ENCODE results near the gene SKAP2. TPM values are rescaled to one million over a fixed set of nuclear protein-coding genes. Genes with fewer than 3 reads are reported as not detected.

SKAP2 gene
- total RNA-seq, 1 experiment from 2014 or later = 30.7 TPM

DNA sequence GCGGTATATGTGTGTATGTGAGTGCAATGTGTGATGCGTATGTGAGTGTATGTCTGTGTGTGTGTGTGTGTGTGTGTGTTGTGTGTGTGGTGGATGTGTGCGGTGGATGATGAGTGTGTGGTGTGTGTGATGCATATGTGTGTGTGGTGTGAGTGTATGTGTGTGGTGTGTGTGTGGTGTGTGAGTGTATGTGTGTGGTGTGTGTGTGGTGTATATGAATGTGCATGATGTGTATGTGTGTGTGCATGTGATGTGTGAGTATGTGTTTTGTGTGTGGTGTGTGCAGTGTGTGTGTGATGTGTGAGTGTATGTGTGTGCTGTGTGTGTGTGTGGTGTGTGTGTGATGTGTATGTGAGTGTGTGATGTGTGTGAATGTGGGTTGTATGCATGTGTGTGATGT lies 222.0 kb downstream of the SKAP2 start (continued):
- TF ChIP-seq, protein P1, sequence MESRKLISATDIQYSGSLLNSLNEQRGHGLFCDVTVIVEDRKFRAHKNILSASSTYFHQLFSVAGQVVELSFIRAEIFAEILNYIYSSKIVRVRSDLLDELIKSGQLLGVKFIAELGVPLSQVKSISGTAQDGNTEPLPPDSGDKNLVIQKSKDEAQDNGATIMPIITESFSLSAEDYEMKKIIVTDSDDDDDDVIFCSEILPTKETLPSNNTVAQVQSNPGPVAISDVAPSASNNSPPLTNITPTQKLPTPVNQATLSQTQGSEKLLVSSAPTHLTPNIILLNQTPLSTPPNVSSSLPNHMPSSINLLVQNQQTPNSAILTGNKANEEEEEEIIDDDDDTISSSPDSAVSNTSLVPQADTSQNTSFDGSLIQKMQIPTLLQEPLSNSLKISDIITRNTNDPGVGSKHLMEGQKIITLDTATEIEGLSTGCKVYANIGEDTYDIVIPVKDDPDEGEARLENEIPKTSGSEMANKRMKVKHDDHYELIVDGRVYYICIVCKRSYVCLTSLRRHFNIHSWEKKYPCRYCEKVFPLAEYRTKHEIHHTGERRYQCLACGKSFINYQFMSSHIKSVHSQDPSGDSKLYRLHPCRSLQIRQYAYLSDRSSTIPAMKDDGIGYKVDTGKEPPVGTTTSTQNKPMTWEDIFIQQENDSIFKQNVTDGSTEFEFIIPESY (IDR thresholded peaks at IDR 0.05; ENCODE audit: extremely low read depth, insufficient replicate concordance, low read length) = no peak
- no peak for TF ChIP-seq ZNF274 (IDR thresholded peaks at IDR 0.05; ENCODE audit: low read depth, low read length)
- no peak for TF ChIP-seq ZFX (IDR thresholded peaks at IDR 0.05)
- no peak for TF ChIP-seq RAD21 (IDR thresholded peaks at IDR 0.05; ENCODE audit: low read depth)
- no peak for TF ChIP-seq FOSL1 (IDR thresholded peaks at IDR 0.05; ENCODE audit: low read depth)

DNA sequence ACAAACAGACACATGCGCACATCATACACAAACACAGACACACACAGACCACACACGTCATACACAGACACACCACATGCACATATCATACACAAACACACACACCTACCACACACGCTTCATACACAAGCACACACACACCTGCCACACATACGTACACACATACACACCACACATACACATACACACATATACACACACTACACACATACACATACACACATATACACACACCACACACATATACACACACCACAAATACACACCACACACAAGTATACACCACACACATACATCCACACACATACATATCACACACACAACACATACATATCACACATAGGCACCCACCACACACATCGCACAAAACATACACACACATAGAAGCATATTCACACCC lies 224.7 kb downstream of the SKAP2 start:
- H2AFZ ChIP-seq (ENCODE audit: low read depth, low read length, poor library complexity, severe bottlenecking) = no peak overlapping the region
- ATAC-seq (no peak), DNase-seq (ENCODE audit: low read depth, low spot score) (no peak)
- CTCF ChIA-PET = no interaction called here
- POLR2A ChIA-PET = no interaction called here
- no peaks in the 10 kb centered on the region for H3K27me3 ChIP-seq (ENCODE audit: insufficient read depth, low read length)
- no peak overlapping the region for H3K9ac ChIP-seq (ENCODE audit: low read length)
- no peak overlapping the region for H3K4me2 ChIP-seq (ENCODE audit: low read length)
- H3K4me1 ChIP-seq (ENCODE audit: control insufficient read depth in 1 of 2, insufficient read depth in 2 of 2, low read length in 2 of 2) = no peaks in the 10 kb centered on the region
- intact Hi-C loops (cut with micrococcal nuclease) = no loop called here
- no peaks in the 10 kb centered on the region for H3K79me2 ChIP-seq (ENCODE audit: insufficient read depth, low read length)
- H3K9me3 ChIP-seq (ENCODE audit: control insufficient read depth in 1 of 2, insufficient read depth in 1 of 2, low read depth in 1 of 2, low read length in 2 of 2) = no peaks in the 10 kb centered on the region
- H3K4me3 ChIP-seq (replicated peaks in 1 of 2; ENCODE audit: low read depth in 1 of 2, low read length in 2 of 2) = no peak overlapping the region
- H4K20me1 ChIP-seq (ENCODE audit: insufficient read depth) = no peaks in the 10 kb centered on the region
- TF ChIP-seq TCF7L2 (IDR thresholded peaks at IDR 0.05; ENCODE audit: borderline replicate concordance, extremely low read depth, insufficient read depth, insufficient read length) (no peak), YY1 (IDR thresholded peaks at IDR 0.05; ENCODE audit: extremely low read depth, insufficient replicate concordance, low read depth, low read length) (no peak), POLR2A (IDR thresholded peaks at IDR 0.05; ENCODE audit: borderline replicate concordance, extremely low read depth, insufficient read depth, insufficient read length) (no peak), ZFX (IDR thresholded peaks at IDR 0.05) (no peak), ELF1 (IDR thresholded peaks at IDR 0.05; ENCODE audit: borderline replicate concordance, low read depth) (no peak), EGR1 (IDR thresholded peaks at IDR 0.05; ENCODE audit: low read depth) (no peak), JUND (IDR thresholded peaks at IDR 0.05) (no peak), CBX3 (IDR thresholded peaks at IDR 0.05; ENCODE audit: low read depth) (no peak), SP1 (IDR thresholded peaks at IDR 0.05; ENCODE audit: low read depth) (no peak), SIN3A (IDR thresholded peaks at IDR 0.05; ENCODE audit: low read depth) (no peak), POLR2AphosphoS5 (IDR thresholded peaks at IDR 0.05; ENCODE audit: low read depth, low read length) (no peak), ZNF274 (IDR thresholded peaks at IDR 0.05; ENCODE audit: low read depth, low read length) (no peak), EZH2 (IDR thresholded peaks at IDR 0.05) (no peak), CEBPB (IDR thresholded peaks at IDR 0.05; ENCODE audit: low read depth) (no peak), SRF (IDR thresholded peaks at IDR 0.05; ENCODE audit: low read depth) (no peak)
- TF ChIP-seq, protein P1 (IDR thresholded peaks at IDR 0.05; ENCODE audit: extremely low read depth, insufficient replicate concordance, low read length) = no peak
- TF ChIP-seq, protein P2, sequence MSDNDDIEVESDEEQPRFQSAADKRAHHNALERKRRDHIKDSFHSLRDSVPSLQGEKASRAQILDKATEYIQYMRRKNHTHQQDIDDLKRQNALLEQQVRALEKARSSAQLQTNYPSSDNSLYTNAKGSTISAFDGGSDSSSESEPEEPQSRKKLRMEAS (IDR thresholded peaks at IDR 0.05) = no peak
- TF ChIP-seq, protein P3, sequence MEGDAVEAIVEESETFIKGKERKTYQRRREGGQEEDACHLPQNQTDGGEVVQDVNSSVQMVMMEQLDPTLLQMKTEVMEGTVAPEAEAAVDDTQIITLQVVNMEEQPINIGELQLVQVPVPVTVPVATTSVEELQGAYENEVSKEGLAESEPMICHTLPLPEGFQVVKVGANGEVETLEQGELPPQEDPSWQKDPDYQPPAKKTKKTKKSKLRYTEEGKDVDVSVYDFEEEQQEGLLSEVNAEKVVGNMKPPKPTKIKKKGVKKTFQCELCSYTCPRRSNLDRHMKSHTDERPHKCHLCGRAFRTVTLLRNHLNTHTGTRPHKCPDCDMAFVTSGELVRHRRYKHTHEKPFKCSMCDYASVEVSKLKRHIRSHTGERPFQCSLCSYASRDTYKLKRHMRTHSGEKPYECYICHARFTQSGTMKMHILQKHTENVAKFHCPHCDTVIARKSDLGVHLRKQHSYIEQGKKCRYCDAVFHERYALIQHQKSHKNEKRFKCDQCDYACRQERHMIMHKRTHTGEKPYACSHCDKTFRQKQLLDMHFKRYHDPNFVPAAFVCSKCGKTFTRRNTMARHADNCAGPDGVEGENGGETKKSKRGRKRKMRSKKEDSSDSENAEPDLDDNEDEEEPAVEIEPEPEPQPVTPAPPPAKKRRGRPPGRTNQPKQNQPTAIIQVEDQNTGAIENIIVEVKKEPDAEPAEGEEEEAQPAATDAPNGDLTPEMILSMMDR (IDR thresholded peaks at IDR 0.05 in 2 of 3, conservative IDR thresholded peaks at IDR 0.05 in 1 of 3; ENCODE audit: borderline replicate concordance in 1 of 3, insufficient read depth in 1 of 3, low read depth in 2 of 3, low read length in 2 of 3) = no peak
- no peak overlapping the region for H3K27ac ChIP-seq (ENCODE audit: low read depth, low read length)
- no peaks in the 10 kb centered on the region for H3K36me3 ChIP-seq (ENCODE audit: control insufficient read depth in 1 of 2, insufficient read depth in 2 of 2, low read length in 2 of 2)
- no peaks in the 10 kb centered on the region for H3K9me2 ChIP-seq (ENCODE audit: insufficient read depth)
- BruUV-seq (replicated peaks) = no TSS peak
- RAD21 ChIA-PET (ENCODE audit: low non-redundant PET in 1 of 2, low total read pairs in 2 of 2, uncharacterized antibody in 2 of 2, unreplicated experiment in 2 of 2) = no interaction called here
